HUES48 (cell line): ENCODE results near the gene FKBP2.

Experiments
- H3K27ac ChIP-seq: one replicate; pipeline ENCODE4 v1.7.0; 2013; ENCODE audit warnings: low read depth, low read length, inconsistent platforms
- H3K27me3 ChIP-seq: 2 replicates; pipeline ENCODE4 v1.6.1; 2013; ENCODE audit warnings: mild to moderate bottlenecking, low read length; ENCODE audit not compliant: control insufficient read depth, insufficient read depth
- H3K36me3 ChIP-seq: 2 replicates; pipeline ENCODE4 v1.6.1; 2013; ENCODE audit warnings: low read length; ENCODE audit not compliant: control insufficient read depth, insufficient read depth
- H3K4me1 ChIP-seq: 2 replicates; pipeline ENCODE4 v1.6.1; 2013; ENCODE audit warnings: mild to moderate bottlenecking, low read length; ENCODE audit not compliant: control insufficient read depth, insufficient read depth
- H3K4me3 ChIP-seq: 2 replicates; pipeline ENCODE4 v1.5.1; 2013; ENCODE audit warnings: mild to moderate bottlenecking, low read depth, low read length
- H3K9ac ChIP-seq: 2 replicates; pipeline ENCODE4 v1.6.1; 2013; ENCODE audit warnings: mild to moderate bottlenecking, low read depth, low read length, moderate library complexity
- H3K9me3 ChIP-seq: 2 replicates; pipeline ENCODE4 v1.6.1; 2013; ENCODE audit warnings: low read length; ENCODE audit not compliant: control insufficient read depth, insufficient read depth

FKBP2 gene

GRCh38 chr11:64291262-64291751 lies 50.4 kb downstream of the FKBP2 start, which contains the start of gene KCNK4:
KCNK4 (plus strand) TSS chr11:64291302; CDS start chr11:64293019, 1,717 bp downstream.
- Histone ChIP-seq H3K27ac (no peak within 1 kb of the TSS), H3K36me3 (no peaks in the 10 kb centered on the region), H3K27me3 (peaks cover 78% of the 10 kb centered on the region), H3K4me3 (peak within 1 kb of the TSS; percentile 54), H3K4me1 (peaks cover 2% of the 10 kb centered on the region; the same call in 1 of the 2 replicates), H3K9ac (no peak within 1 kb of the TSS), H3K9me3 (no peaks in the 10 kb centered on the region)

GRCh38 chr11:64291752-64292459 lies 51.0 kb downstream of the FKBP2 start:
- Histone ChIP-seq H3K27ac (no peak overlapping the region), H3K9me3 (no peaks in the 10 kb centered on the region), H3K4me3 (peak overlapping the region; percentile 54; the same call in 1 of the 2 replicates), H3K36me3 (no peaks in the 10 kb centered on the region), H3K27me3 (peaks cover 79% of the 10 kb centered on the region), H3K9ac (no peak overlapping the region), H3K4me1 (no peaks in the 10 kb centered on the region)

- Histone ChIP-seq H3K4me3 (peak overlapping the region; percentile 54; the same call in 1 of the 2 replicates), H3K9ac (no peak overlapping the region), H3K36me3 (no peaks in the 10 kb centered on the region), H3K4me1 (no peaks in the 10 kb centered on the region), H3K27ac (no peak overlapping the region), H3K27me3 (peaks cover 84% of the 10 kb centered on the region), H3K9me3 (no peaks in the 10 kb centered on the region)
These were observed 51.8 kb downstream of the FKBP2 start for GRCh38 chr11:64292460-64293254.
